Stimulated activated CD4-positive, alpha-beta T cell treated with anti-CD3 and anti-CD28 coated beads, Interleukin-2, amount 100 ng/mL, for 24 hours (primary cell): ENCODE measurements around the gene LCAT.
A peak's percentile ranks its signal among the peaks of the same experiment; 100 is the strongest.
"Not testable (repeated sequence)": the region's sequence is repeated elsewhere in the genome, so short reads cannot be mapped to it uniquely, and the experiment has no call there.

Experiments used
- DNase-seq, 2 donors: peaks; one replicate each; pipeline ENCODE4 v3.0.0-alpha.2; 2020

The LCAT gene

GRCh38 chr16:67931712-67932461 is 12.0 kb downstream of the LCAT start, which contains the start of gene CTRL:
TSS of gene CTRL (minus strand) at chr16:67931862. CDS start at chr16:67931852, 10 bp downstream.
- no peak for DNase-seq

GRCh38 chr16:67930678-67931211 is 13.2 kb downstream of the LCAT start:
- DNase-seq: no peak

GRCh38 chr16:67930191-67930590 is 13.7 kb downstream of the LCAT start:
- DNase-seq: no peak

- peak; percentile 82 for DNase-seq
These were observed 15.2 kb downstream of the LCAT start for GRCh38 chr16:67928561-67929364.

GRCh38 chr16:67928147-67928546 is 15.8 kb downstream of the LCAT start:
- no peak for DNase-seq

- DNase-seq: no peak
These were observed 16.6 kb downstream of the LCAT start for GRCh38 chr16:67927131-67927941.

- DNase-seq: no peak
These were observed 17.7 kb downstream of the LCAT start for GRCh38 chr16:67926181-67926750.

GRCh38 chr16:67924140-67924906 is 19.6 kb downstream of the LCAT start:
- DNase-seq: no peak

- DNase-seq: no peak
These were observed 20.4 kb downstream of the LCAT start for GRCh38 chr16:67923414-67924116.

GRCh38 chr16:67922740-67923139 is 21.2 kb downstream of the LCAT start:
- no peak for DNase-seq

GRCh38 chr16:67922221-67922620 is 21.7 kb downstream of the LCAT start:
- no peak for DNase-seq

GRCh38 chr16:67919622-67920221 is 24.2 kb downstream of the LCAT start:
- DNase-seq: no peak

GRCh38 chr16:67917852-67918236 is 26.1 kb downstream of the LCAT start:
- DNase-seq: peak; percentile 52 to 56

- no peak for DNase-seq
These were observed 26.6 kb downstream of the LCAT start for GRCh38 chr16:67917140-67917851.

GRCh38 chr16:67915831-67916723 is 27.8 kb downstream of the LCAT start:
- no peak for DNase-seq

GRCh38 chr16:67915496-67915769 is 28.5 kb downstream of the LCAT start:
- DNase-seq: not testable (repeated sequence)

GRCh38 chr16:67914758-67915495 is 29.0 kb downstream of the LCAT start:
- no peak for DNase-seq

- no peak for DNase-seq
These were observed 33.8 kb downstream of the LCAT start for GRCh38 chr16:67910158-67910557.
